Tibial nerve (tissue), 4 donors: ENCODE measurements around the gene GLT8D1.

Experiments used
- CTCF ChIP-seq, 5 experiments: fragments of 200-600 bp in 3 of 5; fragments of 450-650 bp in 2 of 5; sonication (generic) in 3 of 5; IDR thresholded peaks; one replicate each; pipeline ENCODE4 v1.5.1; 2016 to 2019; ENCODE audit warnings: antibody characterized with exemption in 5 of 5, mild to moderate bottlenecking in 3 of 5, moderate library complexity in 2 of 5
- EP300 ChIP-seq, 2 donors: sonication (generic); formaldehyde crosslinking; IDR thresholded peaks; one replicate each; pipeline ENCODE4 v1.6.1; 2017; ENCODE audit warnings: antibody characterized with exemption in 2 of 2, mild to moderate bottlenecking in 1 of 2

GRCh38 chr3:52695798-52696671 is 9.6 kb downstream of the GLT8D1 start:
- TF ChIP-seq CTCF (IDR thresholded peaks at IDR 0.05), result no peak
- TF ChIP-seq EP300 (IDR thresholded peaks at IDR 0.05), result no peak
